IMR-90 (cell line): ENCODE results near the gene SLC17A5. TPM values are rescaled to one million over a fixed set of nuclear protein-coding genes. Genes with fewer than 3 reads are reported as not detected.

Experiments
- ATAC-seq: fragments of 200-7000 bp; cut with Tn5 transposase; 2 replicates; pipeline ENCODE4 v1.9.1; 2020; ENCODE audit warnings: low read depth, mild to moderate bottlenecking, moderate library complexity
- BruUV-seq: library from RNA; stranded (reverse); fragments of 400-500 nt; replicated peaks from 2 replicates; lab custom pipeline; 2021; lab: Mats Ljungman, UMichigan
- CTCF ChIA-PET: fragments of 300-600 bp; formaldehyde crosslinking; extraction: SDS; loops from one replicate; lab custom pipeline; 2021; ENCODE audit warnings: antibody characterized with exemption; lab: Yijun Ruan, JAX
- POLR2A ChIA-PET: fragments of 300-600 bp; sonication (Branson Sonifier 250); formaldehyde crosslinking; loops from one replicate; lab custom pipeline; 2022; ENCODE audit warnings: antibody characterized with exemption; ENCODE audit not compliant: unreplicated experiment; lab: Charles Lee
- DNase-seq: peaks from one replicate; pipeline ENCODE4 v3.0.0; 2013
- H2AFZ ChIP-seq: replicated peaks from 2 replicates; pipeline ENCODE3; 2013; ENCODE audit warnings: low read length, mild to moderate bottlenecking; ENCODE audit not compliant: poor library complexity
- H2AK5ac ChIP-seq: 2 replicates; pipeline ENCODE4 v1.6.1; 2013; ENCODE audit warnings: low read depth, low read length, inconsistent platforms
- H2AK9ac ChIP-seq: replicated peaks from 2 replicates; pipeline ENCODE3; 2013; ENCODE audit warnings: mild to moderate bottlenecking, low read depth, low read length, moderate library complexity; ENCODE audit not compliant: poor library complexity
- H2BK120ac ChIP-seq: 2 replicates; pipeline ENCODE4 v1.6.1; 2013; ENCODE audit warnings: low read depth, low read length, inconsistent platforms
- H2BK15ac ChIP-seq: 3 replicates; pipeline ENCODE4 v1.6.1; 2013; ENCODE audit warnings: low read depth, low read length, inconsistent platforms
- H2BK20ac ChIP-seq: 2 replicates; pipeline ENCODE4 v1.6.1; 2013; ENCODE audit warnings: low read depth, mild to moderate bottlenecking, inconsistent platforms, low read length, moderate library complexity
- H2BK5ac ChIP-seq: 2 replicates; pipeline ENCODE4 v1.6.1; 2013; ENCODE audit warnings: mild to moderate bottlenecking, low read depth, low read length, inconsistent platforms; ENCODE audit not compliant: poor library complexity, severe bottlenecking
- H3K14ac ChIP-seq: replicated peaks from 2 replicates; pipeline ENCODE4 v1.6.1; 2013; ENCODE audit warnings: low read depth, low read length, inconsistent platforms
- H3K18ac ChIP-seq: 2 replicates; pipeline ENCODE4 v1.6.1; 2013; ENCODE audit warnings: low read depth, low read length, control low read depth
- H3K23ac ChIP-seq: 2 replicates; pipeline ENCODE4 v1.6.1; 2013; ENCODE audit warnings: low read depth, low read length, inconsistent platforms
- H3K27ac ChIP-seq: 2 replicates; pipeline ENCODE4 v1.5.1; 2013; ENCODE audit warnings: mild to moderate bottlenecking, control low read depth, low read length; ENCODE audit not compliant: insufficient read depth
- H3K27me3 ChIP-seq: 2 replicates; pipeline ENCODE4 v1.6.1; 2013; ENCODE audit warnings: low read length; ENCODE audit not compliant: control insufficient read depth, insufficient read depth
- H3K36me3 ChIP-seq: 2 replicates; pipeline ENCODE4 v1.6.1; 2013; ENCODE audit warnings: low read length, mixed read lengths; ENCODE audit not compliant: control insufficient read depth, insufficient read depth
- H3K4ac ChIP-seq: 2 replicates; pipeline ENCODE4 v1.6.1; 2013; ENCODE audit warnings: low read depth, low read length, inconsistent platforms
- H3K4me1 ChIP-seq: 2 replicates; pipeline ENCODE4 v1.6.1; 2013; ENCODE audit warnings: low read length, mixed read lengths; ENCODE audit not compliant: control insufficient read depth, insufficient read depth
- H3K4me2 ChIP-seq: 2 replicates; pipeline ENCODE4 v1.6.1; 2013; ENCODE audit warnings: low read depth, mild to moderate bottlenecking, control low read depth, low read length, moderate library complexity
- H3K4me3 ChIP-seq: 2 replicates; pipeline ENCODE4 v1.5.1; 2013; ENCODE audit warnings: low read depth, mild to moderate bottlenecking, control low read depth, low read length, moderate library complexity; ENCODE audit not compliant: insufficient read depth
- H3K56ac ChIP-seq: 2 replicates; pipeline ENCODE4 v1.6.1; 2013; ENCODE audit warnings: low read length, inconsistent platforms; ENCODE audit not compliant: insufficient read depth; ENCODE audit errors: extremely low read depth
- H3K79me1 ChIP-seq, 2 experiments: 2 replicates each; pipeline ENCODE4 v1.6.1; 2013; ENCODE audit warnings: low read length in 2 of 2, inconsistent platforms in 1 of 2, low read depth in 1 of 2
- H3K9ac ChIP-seq: 2 replicates; pipeline ENCODE4 v1.6.1; 2013; ENCODE audit warnings: low read depth, low read length, control low read depth
- H3K9me1 ChIP-seq: 2 replicates; pipeline ENCODE4 v1.6.1; 2013; ENCODE audit warnings: low read length, inconsistent platforms; ENCODE audit not compliant: insufficient read depth
- H3K9me3 ChIP-seq: 2 replicates; pipeline ENCODE4 v1.6.1; 2013; ENCODE audit warnings: low read length; ENCODE audit not compliant: control insufficient read depth, insufficient read depth
- H4K20me1 ChIP-seq: 2 replicates; pipeline ENCODE4 v1.6.1; 2013; ENCODE audit warnings: low read length, inconsistent platforms; ENCODE audit not compliant: insufficient read depth
- H4K5ac ChIP-seq: 2 replicates; pipeline ENCODE4 v1.6.1; 2013; ENCODE audit warnings: mild to moderate bottlenecking, low read depth, low read length, control low read depth
- H4K8ac ChIP-seq, 2 experiments: 2 replicates each; pipeline ENCODE4 v1.6.1; 2013; ENCODE audit warnings: low read depth in 2 of 2, low read length in 2 of 2, control low read depth in 1 of 2, inconsistent platforms in 1 of 2
- H4K91ac ChIP-seq: 2 replicates; pipeline ENCODE4 v1.6.1; 2013; ENCODE audit warnings: low read depth, low read length, inconsistent platforms; ENCODE audit not compliant: insufficient read depth
- CHD1 ChIP-seq: IDR thresholded peaks from 2 replicates; pipeline ENCODE4 v1.6.1; 2012; ENCODE audit warnings: low read depth, low read length, improper control_type of control experiment
- FOS ChIP-seq: fragments of 150-350 bp; IDR thresholded peaks from 2 replicates; pipeline ENCODE4 v1.6.1; 2016; ENCODE audit warnings: low read depth, low read length
- USF2 ChIP-seq: fragments of 150-350 bp; IDR thresholded peaks from 2 replicates; pipeline ENCODE4 v1.6.1; 2017; ENCODE audit warnings: mild to moderate bottlenecking, antibody characterized with exemption, low read length, low read depth
- dilution Hi-C: fragments of 300-500 bp; cut with HindIII; formaldehyde crosslinking; loops from one replicate; pipeline ENCODE4 v1.14.3; 2018; ENCODE audit warnings: low sequenced_read_pairs; ENCODE audit not compliant: unreplicated experiment
- in situ Hi-C: fragments of 300-500 bp; cut with MboI; formaldehyde crosslinking; loops from 3 replicates; pipeline ENCODE4 v1.14.3; 2019; ENCODE audit warnings: low sequenced_read_pairs, inconsistent platforms, mixed read lengths
- intact Hi-C: fragments of 100-400 bp; cut with micrococcal nuclease; formaldehyde crosslinking; loops from 2 replicates; pipeline ENCODE4 v1.10.0; 2022
- polyA plus RNA-seq, 3 experiments: library from polyadenylated mRNA; depleted of rRNA; stranded (reverse); fragments of >200 nt; gene quantifications; 2 replicates each; pipeline ENCODE4 v1.2.3, GENCODE V29; 2012; ENCODE audit warnings: low replicate concordance in 1 of 3
- total RNA-seq: library from RNA; depleted of rRNA; stranded (reverse); fragments of >200 nt; gene quantifications from 2 replicates; pipeline ENCODE4 v1.2.3, GENCODE V29; 2012

SLC17A5 gene
- total and polyA plus RNA-seq, 2 of the 4 experiments (the other 2 are of a cell fraction): 20.8 to 27.2 TPM

GRCh38 chr6:73636048-73636447 lies 17.7 kb downstream of the SLC17A5 start:
- Histone ChIP-seq H3K9ac (no peak overlapping the region), H3K9me3 (no peaks in the 10 kb centered on the region), H4K5ac (no peak overlapping the region), H2BK15ac (no peak overlapping the region), H3K4me1 (peaks cover 4% of the 10 kb centered on the region), H4K8ac (no peak overlapping the region), H2AFZ (no peak overlapping the region), H4K20me1 (no peaks in the 10 kb centered on the region), H3K14ac (no peak overlapping the region), H3K27ac (no peak overlapping the region), H2BK120ac (no peak overlapping the region), H3K79me1 (peaks cover 3 to 4% of the 10 kb centered on the region in 2 experiments; a peak in 2 of 4 replicates), H2AK5ac (no peak overlapping the region), H2BK5ac (no peak overlapping the region), H3K56ac (no peak overlapping the region), H3K4me3 (no peak overlapping the region), H3K27me3 (no peaks in the 10 kb centered on the region), H3K4ac (no peak overlapping the region), H3K9me1 (peaks cover 7% of the 10 kb centered on the region; the same call in 1 of the 2 replicates), H3K18ac (no peak overlapping the region), H4K91ac (no peak overlapping the region), H3K36me3 (peaks cover 13% of the 10 kb centered on the region), H2AK9ac (no peak overlapping the region), H2BK20ac (no peak overlapping the region), H3K23ac (no peak overlapping the region), H3K4me2 (no peak overlapping the region)
- ChIA-PET POLR2A (no interaction called here), CTCF (no interaction called here)
- ATAC-seq (no peak), DNase-seq (no peak)
- dilution Hi-C loops: no loop called here
- no peak for TF ChIP-seq CHD1
- no peak for TF ChIP-seq FOS
- TF ChIP-seq USF2: no peak
- in situ Hi-C loops: no loop called here
- intact Hi-C loops: no loop called here
- no TSS peak for BruUV-seq
